Panc1 (cell line): ENCODE data around the gene SLCO2A1. TPM values are rescaled to one million over a fixed set of nuclear protein-coding genes. Genes with fewer than 3 reads are reported as not detected.

ENCODE experiments used
- ATAC-seq: fragments of 200-7000 bp; cut with Tn5 transposase; 2 replicates; pipeline ENCODE4 v1.9.1; 2020; ENCODE audit warnings: mild to moderate bottlenecking, moderate library complexity
- BruUV-seq: library from RNA; stranded (reverse); fragments of 400-500 nt; replicated peaks from 2 replicates; lab custom pipeline; 2021; lab: Mats Ljungman, UMichigan
- CTCF ChIA-PET: fragments of 300-600 bp; sonication (Branson Sonifier 250); formaldehyde crosslinking; loops from one replicate; lab custom pipeline; 2022; ENCODE audit warnings: antibody characterized with exemption; lab: Charles Lee
- POLR2A ChIA-PET: fragments of 300-600 bp; sonication (Branson Sonifier 250); formaldehyde crosslinking; loops from one replicate; lab custom pipeline; 2022; ENCODE audit warnings: antibody characterized with exemption; lab: Charles Lee
- DNase-seq: peaks from one replicate; pipeline ENCODE4 v3.0.0-alpha.2; 2010; ENCODE audit warnings: low read depth, low spot score
- H3K27ac ChIP-seq: 2 replicates; pipeline ENCODE4 v1.5.1; 2011; ENCODE audit warnings: mild to moderate bottlenecking, low read length, inconsistent platforms
- H3K27me3 ChIP-seq: fragments of 200-500 bp; sonication (Bioruptor generic); 2 replicates; pipeline ENCODE4 v1.6.0; 2014; ENCODE audit warnings: low read length, inconsistent platforms; ENCODE audit not compliant: control insufficient read depth, insufficient read depth
- H3K36me3 ChIP-seq: fragments of 200-500 bp; sonication (Bioruptor generic); 2 replicates; pipeline ENCODE4 v1.5.1; 2014; ENCODE audit warnings: inconsistent platforms, mild to moderate bottlenecking, low read length, moderate library complexity; ENCODE audit not compliant: control insufficient read depth, insufficient read depth
- H3K4me1 ChIP-seq: 2 replicates; pipeline ENCODE4 v1.5.1; 2011; ENCODE audit warnings: inconsistent platforms, mild to moderate bottlenecking, low read length, moderate library complexity; ENCODE audit not compliant: control insufficient read depth, insufficient read depth
- H3K4me3 ChIP-seq, 2 experiments: 2 replicates each; pipeline ENCODE4 v1.5.1; 2011 to 2012; ENCODE audit warnings: low read depth in 2 of 2, low read length in 2 of 2, mild to moderate bottlenecking in 2 of 2, inconsistent platforms in 1 of 2, moderate library complexity in 1 of 2
- H3K9me3 ChIP-seq: fragments of 200-500 bp; sonication (Bioruptor generic); 2 replicates; pipeline ENCODE4 v1.5.1; 2014; ENCODE audit warnings: low read depth, mild to moderate bottlenecking, inconsistent platforms, low read length, moderate library complexity; ENCODE audit not compliant: control insufficient read depth, insufficient read depth
- CTCF ChIP-seq: fragments of 450-650 bp; IDR thresholded peaks from 2 replicates; pipeline ENCODE4 v1.5.1; 2017; ENCODE audit warnings: mild to moderate bottlenecking
- POLR2AphosphoS5 ChIP-seq: IDR thresholded peaks from 2 replicates; pipeline ENCODE4 v1.6.1; 2012; ENCODE audit warnings: mild to moderate bottlenecking, low read depth, low read length, moderate library complexity
- REST ChIP-seq, 2 experiments: IDR thresholded peaks; 2 replicates each; pipeline ENCODE4 v1.6.1; 2011 to 2012; ENCODE audit warnings: low read depth in 2 of 2, control low read depth in 1 of 2, low read length in 1 of 2, mild to moderate bottlenecking in 1 of 2, moderate library complexity in 1 of 2; ENCODE audit not compliant: insufficient read depth in 1 of 2
- SIN3A ChIP-seq: IDR thresholded peaks from 2 replicates; pipeline ENCODE4 v1.6.1; 2012; ENCODE audit warnings: low read depth, mild to moderate bottlenecking, low read length, moderate library complexity, borderline replicate concordance; ENCODE audit not compliant: insufficient read depth
- TCF7L2 ChIP-seq: IDR thresholded peaks from 2 replicates; pipeline ENCODE4 v1.6.1; 2011; ENCODE audit warnings: mild to moderate bottlenecking, low read depth, low read length, inconsistent platforms
- in situ Hi-C: cut with HindIII; loops from 2 replicates; pipeline ENCODE4 v1.10.0; 2016; ENCODE audit warnings: low sequenced_read_pairs, low pct_unique_long_range_greater_than_20kb
- intact Hi-C: fragments of 100-400 bp; cut with micrococcal nuclease; formaldehyde crosslinking; loops from one replicate; pipeline ENCODE4 v1.10.0; 2022; ENCODE audit not compliant: unreplicated experiment
- total RNA-seq: library from RNA; stranded (reverse); gene quantifications from one replicate; pipeline ENCODE4 v1.2.1, GENCODE V29; 2021; ENCODE audit not compliant: unreplicated experiment

Gene SLCO2A1
- total RNA-seq, 1 experiment from 2014 or later: 0.62 TPM

- Histone ChIP-seq H3K36me3 (no peaks in the 10 kb centered on the region), H3K4me3 (no peak overlapping the region), H3K27me3 (no peaks in the 10 kb centered on the region), H3K27ac (no peak overlapping the region), H3K9me3 (no peaks in the 10 kb centered on the region), H3K4me1 (no peaks in the 10 kb centered on the region)
- CTCF ChIA-PET: no interaction called here
- in situ Hi-C loops: no loop called here
- TF ChIP-seq CTCF: no peak
- no peak for TF ChIP-seq POLR2AphosphoS5
- TF ChIP-seq SIN3A: no peak
- no peak for TF ChIP-seq TCF7L2
- no peak for TF ChIP-seq REST (IDR thresholded peaks at IDR 0.05; ENCODE audit: insufficient read depth in 1 of 2, low read depth in 2 of 2, low read length in 1 of 2)
- DNase-seq: no peak
- BruUV-seq: no TSS peak
- no peak for ATAC-seq
- intact Hi-C loops: no loop called here
- POLR2A ChIA-PET: no interaction called here
Measured at GRCh38 chr3:133954717-133955360, 74.9 kb downstream of the SLCO2A1 start.

GRCh38 chr3:133953297-133953696 is 76.4 kb downstream of the SLCO2A1 start:
- DNase-seq (no peak), ATAC-seq (no peak)
- H3K4me1 ChIP-seq: no peaks in the 10 kb centered on the region
- no peak overlapping the region for H3K4me3 ChIP-seq
- no TSS peak for BruUV-seq
- intact Hi-C loops: no loop called here
- in situ Hi-C loops: no loop called here
- TF ChIP-seq TCF7L2 (no peak), POLR2AphosphoS5 (no peak), REST (IDR thresholded peaks at IDR 0.05; ENCODE audit: insufficient read depth in 1 of 2, low read depth in 2 of 2, low read length in 1 of 2) (no peak), SIN3A (no peak), CTCF (no peak)
- ChIA-PET POLR2A (no interaction called here), CTCF (no interaction called here)
- H3K27ac ChIP-seq: no peak overlapping the region
- H3K36me3 ChIP-seq: no peaks in the 10 kb centered on the region
- no peaks in the 10 kb centered on the region for H3K27me3 ChIP-seq
- H3K9me3 ChIP-seq: no peaks in the 10 kb centered on the region
